Activated T-cell treated with anti-CD3 and anti-CD28 coated beads for 1 hour (primary cell): Measurements from ENCODE around the gene FRMD4A.
"Not testable (repeated sequence)": the region's sequence is repeated elsewhere in the genome, so short reads cannot be mapped to it uniquely, and the experiment has no call there.

ENCODE experiments used
- DNase-seq: peaks from one replicate; pipeline ENCODE4 v3.0.0-alpha.2; 2020; ENCODE audit warnings: low read depth

Gene FRMD4A

GRCh38 chr10:13945390-13946208 is 385.1 kb downstream of the FRMD4A start:
- no peak for DNase-seq

- no peak for DNase-seq
These were observed 385.9 kb downstream of the FRMD4A start for GRCh38 chr10:13944823-13945222.

- no peak for DNase-seq
These were observed 386.9 kb downstream of the FRMD4A start for GRCh38 chr10:13943735-13944398.

GRCh38 chr10:13942035-13942434 is 388.7 kb downstream of the FRMD4A start:
- no peak for DNase-seq

- DNase-seq: no peak
These were observed 391.3 kb downstream of the FRMD4A start for GRCh38 chr10:13939391-13939790.

- no peak for DNase-seq
These were observed 391.8 kb downstream of the FRMD4A start for GRCh38 chr10:13938950-13939349.

- DNase-seq: no peak
These were observed 393.9 kb downstream of the FRMD4A start for GRCh38 chr10:13936826-13937225.

- no peak for DNase-seq
These were observed 400.6 kb downstream of the FRMD4A start for GRCh38 chr10:13930120-13930519.

GRCh38 chr10:13928451-13928850 is 402.3 kb downstream of the FRMD4A start:
- no peak for DNase-seq

- DNase-seq: no peak
These were observed 404.5 kb downstream of the FRMD4A start for GRCh38 chr10:13925971-13926780.

- DNase-seq: no peak
These were observed 406.5 kb downstream of the FRMD4A start for GRCh38 chr10:13924040-13924725.

- DNase-seq: no peak
These were observed 408.1 kb downstream of the FRMD4A start for GRCh38 chr10:13922586-13922985.

GRCh38 chr10:13921941-13922340 is 408.8 kb downstream of the FRMD4A start:
- no peak for DNase-seq

- not testable (repeated sequence) for DNase-seq
These were observed 409.6 kb downstream of the FRMD4A start for GRCh38 chr10:13921131-13921530.

GRCh38 chr10:13920465-13920864 is 410.3 kb downstream of the FRMD4A start:
- no peak for DNase-seq

- DNase-seq: no peak
These were observed 410.7 kb downstream of the FRMD4A start for GRCh38 chr10:13920031-13920430.

- no peak for DNase-seq
These were observed 412.9 kb downstream of the FRMD4A start for GRCh38 chr10:13917791-13918190.

GRCh38 chr10:13916384-13916947 is 414.3 kb downstream of the FRMD4A start:
- DNase-seq: no peak

GRCh38 chr10:13915710-13916109 is 415.0 kb downstream of the FRMD4A start:
- no peak for DNase-seq

GRCh38 chr10:13913897-13914296 is 416.8 kb downstream of the FRMD4A start:
- no peak for DNase-seq

GRCh38 chr10:13911821-13912520 is 418.8 kb downstream of the FRMD4A start:
- no peak for DNase-seq
